ENCODE results near the gene INIP. TPM values are rescaled to one million over a fixed set of nuclear protein-coding genes. Genes with fewer than 3 reads are reported as not detected.

Gene INIP
- total and polyA plus RNA-seq, 2 experiments from 2014 or later: 16.7 to 30.4 TPM

DNA sequence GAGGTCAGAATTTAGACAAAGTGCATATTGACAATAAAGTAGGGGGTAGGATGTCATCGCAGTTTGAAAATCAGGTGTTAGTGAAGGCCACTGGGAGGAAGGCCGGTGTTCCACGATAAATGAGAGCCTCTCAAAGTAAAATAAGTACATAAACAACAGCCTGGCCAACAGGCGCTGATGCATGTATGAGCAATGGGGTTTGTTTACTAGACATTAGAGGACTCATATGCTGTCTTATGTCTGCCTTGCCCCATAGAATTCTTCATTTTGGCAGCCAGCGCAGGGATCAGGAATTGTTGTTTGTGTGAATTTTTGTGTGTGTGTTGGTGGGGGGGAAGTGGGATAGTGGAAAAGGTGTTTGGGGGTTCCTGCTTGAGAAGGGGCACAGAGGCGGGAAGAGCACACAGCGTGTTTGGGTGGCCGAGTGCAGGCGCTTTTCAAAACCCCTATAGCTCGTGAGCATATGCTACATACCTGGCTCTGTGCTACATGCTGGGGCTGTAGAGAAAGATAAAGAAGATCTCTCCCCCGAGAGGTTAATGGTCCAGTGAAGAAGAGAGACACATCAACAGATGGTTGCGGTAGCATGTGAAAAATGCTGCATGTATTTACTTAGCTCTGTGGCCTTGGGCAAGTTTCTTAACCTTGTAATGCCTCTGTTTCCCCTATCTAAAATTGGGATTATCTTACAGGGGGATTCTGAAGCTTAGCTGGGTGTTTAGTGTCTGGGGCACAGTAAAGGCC lies 44.2 kb upstream of the INIP start:
- H3K4me1 Mint-ChIP-seq: peaks cover 12% of the 10 kb centered on the region
- no peak overlapping the region for H3K27ac ChIP-seq (ENCODE audit: low read depth)
- H3K4me3 Mint-ChIP-seq: no peak overlapping the region
- H3K36me3 Mint-ChIP-seq (ENCODE audit: low read depth): no peaks in the 10 kb centered on the region; the same call in 2 of the 3 replicates
- no peak for ATAC-seq
- peaks cover 5% of the 10 kb centered on the region; the same call in 1 of the 2 replicates for H3K79me2 ChIP-seq (replicated peaks; ENCODE audit: insufficient read depth)
- no peaks in the 10 kb centered on the region for H3K36me3 ChIP-seq (ENCODE audit: insufficient read depth)
- DNase-seq (ENCODE audit: low spot score): no peak
- no peaks in the 10 kb centered on the region for H3K27me3 ChIP-seq (ENCODE audit: insufficient read depth)
- H3F3A ChIP-seq (replicated peaks; ENCODE audit: low read depth): no peaks in the 10 kb centered on the region
- H2AFZ ChIP-seq: no peak overlapping the region
- TF ChIP-seq CREB1 (CRISPR knock-in tag; IDR thresholded peaks at IDR 0.05; ENCODE audit: low read depth) (no peak), EZH2 (IDR thresholded peaks at IDR 0.05; ENCODE audit: low read depth, unreplicated experiment) (no peak), POLR2AphosphoS5 (IDR thresholded peaks at IDR 0.05; ENCODE audit: low read depth) (no peak), ZNF114 (CRISPR knock-in tag; IDR thresholded peaks at IDR 0.05) (no peak), REST (IDR thresholded peaks at IDR 0.05; ENCODE audit: unreplicated experiment) (no peak), ZNF462 (CRISPR knock-in tag; IDR thresholded peaks at IDR 0.05) (no peak), ZNF331 (CRISPR knock-in tag; IDR thresholded peaks at IDR 0.05; ENCODE audit: low read depth) (no peak), EZH2phosphoT487 (IDR thresholded peaks at IDR 0.05; ENCODE audit: unreplicated experiment) (no peak), STAT1 (IDR thresholded peaks at IDR 0.05; ENCODE audit: unreplicated experiment) (no peak), NANOG (IDR thresholded peaks at IDR 0.05; ENCODE audit: borderline replicate concordance) (no peak), JUNB (IDR thresholded peaks at IDR 0.05; ENCODE audit: unreplicated experiment) (no peak)
- TF ChIP-seq, protein P1, sequence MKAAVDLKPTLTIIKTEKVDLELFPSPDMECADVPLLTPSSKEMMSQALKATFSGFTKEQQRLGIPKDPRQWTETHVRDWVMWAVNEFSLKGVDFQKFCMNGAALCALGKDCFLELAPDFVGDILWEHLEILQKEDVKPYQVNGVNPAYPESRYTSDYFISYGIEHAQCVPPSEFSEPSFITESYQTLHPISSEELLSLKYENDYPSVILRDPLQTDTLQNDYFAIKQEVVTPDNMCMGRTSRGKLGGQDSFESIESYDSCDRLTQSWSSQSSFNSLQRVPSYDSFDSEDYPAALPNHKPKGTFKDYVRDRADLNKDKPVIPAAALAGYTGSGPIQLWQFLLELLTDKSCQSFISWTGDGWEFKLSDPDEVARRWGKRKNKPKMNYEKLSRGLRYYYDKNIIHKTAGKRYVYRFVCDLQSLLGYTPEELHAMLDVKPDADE (IDR thresholded peaks at IDR 0.05): no peak
- TF ChIP-seq, protein P2, sequence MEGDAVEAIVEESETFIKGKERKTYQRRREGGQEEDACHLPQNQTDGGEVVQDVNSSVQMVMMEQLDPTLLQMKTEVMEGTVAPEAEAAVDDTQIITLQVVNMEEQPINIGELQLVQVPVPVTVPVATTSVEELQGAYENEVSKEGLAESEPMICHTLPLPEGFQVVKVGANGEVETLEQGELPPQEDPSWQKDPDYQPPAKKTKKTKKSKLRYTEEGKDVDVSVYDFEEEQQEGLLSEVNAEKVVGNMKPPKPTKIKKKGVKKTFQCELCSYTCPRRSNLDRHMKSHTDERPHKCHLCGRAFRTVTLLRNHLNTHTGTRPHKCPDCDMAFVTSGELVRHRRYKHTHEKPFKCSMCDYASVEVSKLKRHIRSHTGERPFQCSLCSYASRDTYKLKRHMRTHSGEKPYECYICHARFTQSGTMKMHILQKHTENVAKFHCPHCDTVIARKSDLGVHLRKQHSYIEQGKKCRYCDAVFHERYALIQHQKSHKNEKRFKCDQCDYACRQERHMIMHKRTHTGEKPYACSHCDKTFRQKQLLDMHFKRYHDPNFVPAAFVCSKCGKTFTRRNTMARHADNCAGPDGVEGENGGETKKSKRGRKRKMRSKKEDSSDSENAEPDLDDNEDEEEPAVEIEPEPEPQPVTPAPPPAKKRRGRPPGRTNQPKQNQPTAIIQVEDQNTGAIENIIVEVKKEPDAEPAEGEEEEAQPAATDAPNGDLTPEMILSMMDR (conservative IDR thresholded peaks at IDR 0.05; ENCODE audit: low read depth in 2 of 2): no peak
- H3K27ac Mint-ChIP-seq: no peak overlapping the region
- H3K4me1 ChIP-seq (ENCODE audit: insufficient read depth): no peaks in the 10 kb centered on the region
- peaks cover 7% of the 10 kb centered on the region for H4K20me1 ChIP-seq (replicated peaks; ENCODE audit: insufficient read depth)
- H3K4me3 ChIP-seq: no peak overlapping the region
- H3K9me2 ChIP-seq (ENCODE audit: insufficient read depth): no peaks in the 10 kb centered on the region
- H3K27me3 Mint-ChIP-seq (ENCODE audit: insufficient read depth, low read depth, poor library complexity): peaks cover 4% of the 10 kb centered on the region
- H3K9me3 Mint-ChIP-seq: peaks cover 7% of the 10 kb centered on the region; the same call in 2 of the 3 replicates
- no peak overlapping the region for H3K4me2 ChIP-seq

Measured in GM23338 (cell line).